Measurements from ENCODE around the gene PKP1.

DNA sequence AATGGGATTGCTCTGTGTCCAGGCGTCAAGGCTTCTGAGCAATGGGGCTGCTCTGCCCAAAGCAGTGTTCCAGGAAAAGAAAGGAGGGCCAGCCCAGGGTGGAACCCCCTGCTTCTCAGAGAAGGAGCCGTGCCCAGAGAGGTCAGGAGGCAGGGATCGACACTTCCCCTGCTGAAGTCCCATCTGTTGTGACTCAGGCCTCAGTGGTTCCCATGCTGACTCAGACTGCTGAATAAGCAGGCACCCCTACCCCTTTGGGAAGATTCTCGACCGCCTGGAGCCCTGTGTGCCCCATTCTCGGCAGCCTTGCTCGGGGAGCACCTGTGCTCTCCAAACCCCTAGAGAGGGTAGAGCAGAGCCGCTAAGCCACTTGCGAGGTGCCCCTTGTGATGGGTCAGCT is 23.9 kb downstream of the PKP1 start:
- TF ChIP-seq CTCF (IDR thresholded peaks at IDR 0.05) (no peak), POLR2AphosphoS5 (IDR thresholded peaks at IDR 0.05; ENCODE audit: insufficient read depth in 1 of 2, low read depth in 1 of 2) (no peak), POLR2A (IDR thresholded peaks at IDR 0.05) (no peak)
